BLaER1 treated with 17β-estradiol and CSF1 and Interleukin-3, amounts not matched to agents 10 nM and 100 nM (cell line): Measurements from ENCODE around the gene FOXF2.

Source experiments
- H3K27ac ChIP-seq, 11 experiments: shearing (Covaris generic); formaldehyde crosslinking; 2 replicates each; pipeline ENCODE4 v1.8.1; 2022
- H3K27me3 ChIP-seq, 11 experiments: shearing (Covaris generic); formaldehyde crosslinking; 2 replicates each; pipeline ENCODE4 v1.8.1; 2022
- H3K36me3 ChIP-seq, 11 experiments: shearing (Covaris generic); formaldehyde crosslinking; 2 replicates each; pipeline ENCODE4 v1.8.1; 2022
- H3K4me1 ChIP-seq, 10 experiments: shearing (Covaris generic); formaldehyde crosslinking; 2 replicates each; pipeline ENCODE4 v1.8.1; 2022
- H3K4me2 ChIP-seq, 11 experiments: shearing (Covaris generic); formaldehyde crosslinking; 2 replicates each; pipeline ENCODE4 v1.8.1; 2022
- H3K4me3 ChIP-seq, 10 experiments: shearing (Covaris generic); formaldehyde crosslinking; 2 replicates each; pipeline ENCODE4 v1.8.1; 2022
- H3K9ac ChIP-seq, 11 experiments: shearing (Covaris generic); formaldehyde crosslinking; 2 replicates each; pipeline ENCODE4 v1.8.1; 2022
- H3K9me3 ChIP-seq, 11 experiments: shearing (Covaris generic); formaldehyde crosslinking; replicated peaks in 1 of 11; 2 replicates each; pipeline ENCODE4 v1.8.1; 2022
- H4K20me1 ChIP-seq, 11 experiments: shearing (Covaris generic); formaldehyde crosslinking; 2 replicates each; pipeline ENCODE4 v1.8.1; 2022
- Cebpa-rat ChIP-seq, 11 experiments: shearing (Covaris generic); IDR thresholded peaks; 2 replicates each; pipeline ENCODE4 v1.8.1; 2022

Gene FOXF2

GRCh38 chr6:1399085-1399780 is 9.9 kb downstream of the FOXF2 start:
- no peak overlapping the region for H3K4me3 ChIP-seq
- no peak overlapping the region for H3K27ac ChIP-seq
- no peaks in the 10 kb centered on the region for H3K36me3 ChIP-seq
- H3K9ac ChIP-seq, result no peak overlapping the region
- H4K20me1 ChIP-seq, result peaks cover 0 to 23% (median 19%) of the 10 kb centered on the region in 11 experiments; a peak in 17 of 22 replicates
- H3K27me3 ChIP-seq, result peaks cover 37 to 70% (median 55%) of the 10 kb centered on the region in 11 experiments
- TF ChIP-seq Cebpa-rat (IDR thresholded peaks at IDR 0.05), result no peak
- H3K9me3 ChIP-seq, result no peaks in the 10 kb centered on the region
- H3K4me2 ChIP-seq, result no peak overlapping the region
- H3K4me1 ChIP-seq, result peaks cover 0 to 13% (median 4%) of the 10 kb centered on the region in 10 experiments; a peak in 10 of 20 replicates

GRCh38 chr6:1400126-1400850 is 10.9 kb downstream of the FOXF2 start:
- Histone ChIP-seq H3K36me3 (no peaks in the 10 kb centered on the region; a peak in 1 of 22 replicates), H3K4me1 (peaks cover 0 to 24% (median 7%) of the 10 kb centered on the region in 10 experiments; a peak in 10 of 20 replicates), H3K27ac (no peak overlapping the region), H3K9me3 (peaks cover 0 to 3% (median 0%) of the 10 kb centered on the region in 11 experiments; a peak in 1 of 22 replicates), H3K4me3 (no peak overlapping the region), H3K27me3 (peaks cover 26 to 60% (median 45%) of the 10 kb centered on the region in 11 experiments), H3K9ac (no peak overlapping the region), H4K20me1 (peaks cover 0 to 14% (median 10%) of the 10 kb centered on the region in 11 experiments; a peak in 12 of 22 replicates), H3K4me2 (no peak overlapping the region)
- TF ChIP-seq Cebpa-rat (IDR thresholded peaks at IDR 0.05), result no peak

GRCh38 chr6:1402369-1402768 is 13.0 kb downstream of the FOXF2 start:
- Histone ChIP-seq H3K9ac (no peak overlapping the region), H3K27me3 (peaks cover 7 to 49% (median 38%) of the 10 kb centered on the region in 11 experiments; a peak in 21 of 22 replicates), H3K4me2 (no peak overlapping the region), H3K9me3 (peaks cover 0 to 3% (median 0%) of the 10 kb centered on the region in 11 experiments; a peak in 1 of 22 replicates), H3K27ac (no peak overlapping the region), H3K36me3 (no peaks in the 10 kb centered on the region; a peak in 1 of 22 replicates), H3K4me1 (peaks cover 0 to 45% (median 26%) of the 10 kb centered on the region in 10 experiments; a peak in 17 of 20 replicates), H4K20me1 (no peaks in the 10 kb centered on the region; a peak in 1 of 22 replicates), H3K4me3 (no peak overlapping the region)
- TF ChIP-seq Cebpa-rat (IDR thresholded peaks at IDR 0.05), result no peak

- Histone ChIP-seq H3K27ac (no peak overlapping the region), H3K4me2 (peak overlapping the region in 2 of 11 experiments; percentile 79 to 86; a peak in 3 of 22 replicates), H3K4me3 (no peak overlapping the region), H3K9ac (no peak overlapping the region), H3K36me3 (no peaks in the 10 kb centered on the region; a peak in 1 of 22 replicates), H4K20me1 (no peaks in the 10 kb centered on the region; a peak in 1 of 22 replicates), H3K9me3 (peaks cover 0 to 3% (median 0%) of the 10 kb centered on the region in 11 experiments; a peak in 1 of 22 replicates), H3K4me1 (peaks cover under 1 to 50% (median 29%) of the 10 kb centered on the region in 10 experiments; a peak in 17 of 20 replicates), H3K27me3 (peaks cover 7 to 49% (median 38%) of the 10 kb centered on the region in 11 experiments)
- TF ChIP-seq Cebpa-rat (IDR thresholded peaks at IDR 0.05), result no peak
Observed at GRCh38 chr6:1402868-1403267, 13.5 kb downstream of the FOXF2 start.

GRCh38 chr6:1403851-1404712 is 14.7 kb downstream of the FOXF2 start:
- Histone ChIP-seq H3K27me3 (peaks cover 14 to 49% (median 38%) of the 10 kb centered on the region in 11 experiments), H3K4me2 (peak overlapping the region in 6 of 11 experiments; percentile 47 to 86 (median 76); a peak in 12 of 22 replicates), H3K27ac (peak overlapping the region in 5 of 11 experiments; percentile 9 to 47 (median 45); a peak in 7 of 22 replicates), H3K4me1 (peaks cover 12 to 62% (median 39%) of the 10 kb centered on the region in 10 experiments; a peak in 19 of 20 replicates), H4K20me1 (no peaks in the 10 kb centered on the region; a peak in 1 of 22 replicates), H3K9me3 (peaks cover 0 to 3% (median 0%) of the 10 kb centered on the region in 11 experiments; a peak in 1 of 22 replicates), H3K36me3 (no peaks in the 10 kb centered on the region; a peak in 1 of 22 replicates), H3K4me3 (no peak overlapping the region), H3K9ac (peak overlapping the region in 4 of 11 experiments; percentile 15 to 39 (median 28); a peak in 3 of 22 replicates)
- TF ChIP-seq Cebpa-rat (IDR thresholded peaks at IDR 0.05), result no peak

- no peak overlapping the region for H3K9ac ChIP-seq
- no peaks in the 10 kb centered on the region; a peak in 1 of 22 replicates for H4K20me1 ChIP-seq
- no peak overlapping the region for H3K4me3 ChIP-seq
- no peak for TF ChIP-seq Cebpa-rat (IDR thresholded peaks at IDR 0.05)
- H3K9me3 ChIP-seq, result peaks cover 0 to 3% (median 0%) of the 10 kb centered on the region in 11 experiments; a peak in 1 of 22 replicates
- peaks cover 21 to 49% (median 38%) of the 10 kb centered on the region in 11 experiments for H3K27me3 ChIP-seq
- H3K4me2 ChIP-seq, result peak overlapping the region in 5 of 11 experiments; percentile 71 to 88 (median 83); a peak in 8 of 22 replicates
- H3K36me3 ChIP-seq, result no peaks in the 10 kb centered on the region; a peak in 1 of 22 replicates
- H3K4me1 ChIP-seq, result peaks cover 17 to 68% (median 45%) of the 10 kb centered on the region in 10 experiments
- peak overlapping the region in 2 of 11 experiments; percentile 45 to 47; a peak in 3 of 22 replicates for H3K27ac ChIP-seq
Observed at GRCh38 chr6:1404713-1405098, 15.3 kb downstream of the FOXF2 start.

GRCh38 chr6:1405221-1405620 is 15.8 kb downstream of the FOXF2 start:
- Histone ChIP-seq H3K9ac (no peak overlapping the region), H3K36me3 (no peaks in the 10 kb centered on the region; a peak in 1 of 22 replicates), H3K4me3 (no peak overlapping the region), H3K27ac (no peak overlapping the region), H3K4me1 (peaks cover 22 to 73% (median 50%) of the 10 kb centered on the region in 10 experiments), H3K9me3 (peaks cover 0 to 3% (median 0%) of the 10 kb centered on the region in 11 experiments; a peak in 1 of 22 replicates), H3K4me2 (peak overlapping the region in 5 of 11 experiments; percentile 71 to 88 (median 83); a peak in 10 of 22 replicates), H4K20me1 (no peaks in the 10 kb centered on the region; a peak in 1 of 22 replicates), H3K27me3 (peaks cover 26 to 49% (median 42%) of the 10 kb centered on the region in 11 experiments)
- TF ChIP-seq Cebpa-rat (IDR thresholded peaks at IDR 0.05), result no peak
